ENCODE results near the gene RPL13.
"Not testable (repeated sequence)": the region's sequence is repeated elsewhere in the genome, so short reads cannot be mapped to it uniquely, and the experiment has no call there.

The RPL13 gene

GRCh38 chr16:89569506-89570341 lies 9.2 kb downstream of the RPL13 start:
- no peak for TF ChIP-seq Cebpa-rat (IDR thresholded peaks at IDR 0.05)
- H3K4me2 ChIP-seq = no peak overlapping the region

GRCh38 chr16:89570342-89570923 lies 10.0 kb downstream of the RPL13 start:
- peaks cover 53% of the 10 kb centered on the region for H3K4me1 ChIP-seq
- no peak overlapping the region for H3K4me2 ChIP-seq
- no peak overlapping the region for H3K9ac ChIP-seq
- no peaks in the 10 kb centered on the region for H3K9me3 ChIP-seq
- H3K27me3 ChIP-seq = no peaks in the 10 kb centered on the region
- no peak overlapping the region for H3K4me3 ChIP-seq
- no peak overlapping the region for H3K27ac ChIP-seq
- peaks cover 15% of the 10 kb centered on the region for H4K20me1 ChIP-seq
- peaks cover 7% of the 10 kb centered on the region; the same call in 1 of the 2 replicates for H3K36me3 ChIP-seq
- TF ChIP-seq Cebpa-rat (IDR thresholded peaks at IDR 0.05) = no peak

More at GRCh38 chr16:89569506-89570341, 9.2 kb downstream of the RPL13 start:
- no peak overlapping the region for H3K4me3 ChIP-seq
- H3K27ac ChIP-seq = no peak overlapping the region
- no peaks in the 10 kb centered on the region for H3K9me3 ChIP-seq
- no peaks in the 10 kb centered on the region for H3K27me3 ChIP-seq
- no peak overlapping the region for H3K9ac ChIP-seq
- H4K20me1 ChIP-seq = peaks cover 22% of the 10 kb centered on the region
- H3K36me3 ChIP-seq = peaks cover 11% of the 10 kb centered on the region
- peaks cover 58% of the 10 kb centered on the region for H3K4me1 ChIP-seq

GRCh38 chr16:89570983-89571598 lies 10.6 kb downstream of the RPL13 start:
- H3K9ac ChIP-seq = 0 out of 2 replicates have a peak overlapping the region, but pooled peaks have one; percentile 80
- peak overlapping the region; percentile 100 for H3K4me2 ChIP-seq

DNA sequence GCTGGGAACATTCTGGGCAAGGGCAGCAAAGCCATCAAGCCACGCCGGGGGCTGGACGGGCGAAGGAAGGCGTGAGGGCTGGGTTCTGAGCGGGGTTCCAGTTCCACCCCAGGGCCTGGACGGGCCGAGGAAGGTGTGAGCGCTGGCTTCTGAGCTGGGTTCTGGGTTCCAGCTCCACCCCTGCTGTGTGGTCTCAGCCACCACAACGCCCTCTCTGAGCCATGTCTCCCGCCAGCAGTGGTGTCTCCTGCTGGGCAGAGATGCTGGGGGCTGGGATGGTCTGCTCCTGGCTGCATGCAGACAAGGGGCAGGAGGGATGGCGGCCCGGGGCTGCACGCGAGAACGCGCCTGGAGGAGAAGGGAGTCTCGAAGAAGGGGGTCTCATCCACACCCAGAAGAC lies 11.2 kb downstream of the RPL13 start:
- H3K9me3 ChIP-seq = no peaks in the 10 kb centered on the region
- H3K36me3 ChIP-seq = peaks cover 7% of the 10 kb centered on the region; the same call in 1 of the 2 replicates
- H3K27ac ChIP-seq = peak overlapping the region; percentile 84
- H4K20me1 ChIP-seq = peaks cover 3% of the 10 kb centered on the region
- H3K27me3 ChIP-seq = no peaks in the 10 kb centered on the region
- peak overlapping the region; percentile 80; the same call in 1 of the 2 replicates for H3K9ac ChIP-seq
- TF ChIP-seq Cebpa-rat (IDR thresholded peaks at IDR 0.05) = no peak
- H3K4me3 ChIP-seq = no peak overlapping the region
- H3K4me1 ChIP-seq = peaks cover 50% of the 10 kb centered on the region
- peak overlapping the region; percentile 100 for H3K4me2 ChIP-seq

More at GRCh38 chr16:89570983-89571598, 10.6 kb downstream of the RPL13 start:
- not testable (repeated sequence) for H3K9me3 ChIP-seq, H3K36me3 ChIP-seq, H4K20me1 ChIP-seq, H3K27me3 ChIP-seq, H3K4me3 ChIP-seq
- peak overlapping the region; percentile 84 for H3K27ac ChIP-seq
- H3K4me1 ChIP-seq = peaks cover 50% of the 10 kb centered on the region

- no peak overlapping the region for H3K4me3 ChIP-seq
- H3K4me2 ChIP-seq = peak overlapping the region; percentile 100
- H4K20me1 ChIP-seq = no peaks in the 10 kb centered on the region
- H3K9ac ChIP-seq = peak overlapping the region; percentile 80
- no peaks in the 10 kb centered on the region for H3K9me3 ChIP-seq
- H3K27ac ChIP-seq = peak overlapping the region; percentile 84
- no peak for TF ChIP-seq Cebpa-rat (IDR thresholded peaks at IDR 0.05)
- peaks cover 8% of the 10 kb centered on the region; the same call in 1 of the 2 replicates for H3K36me3 ChIP-seq
- H3K27me3 ChIP-seq = no peaks in the 10 kb centered on the region
- H3K4me1 ChIP-seq = peaks cover 52% of the 10 kb centered on the region
Measured at GRCh38 chr16:89572073-89572484, 11.6 kb downstream of the RPL13 start.

- TF ChIP-seq Cebpa-rat (IDR thresholded peaks at IDR 0.05) = no peak
- peaks cover 56% of the 10 kb centered on the region for H3K4me1 ChIP-seq
- no peaks in the 10 kb centered on the region for H3K9me3 ChIP-seq
- H3K27me3 ChIP-seq = no peaks in the 10 kb centered on the region
- H4K20me1 ChIP-seq = no peaks in the 10 kb centered on the region
- no peak overlapping the region; the same call in 1 of the 2 replicates for H3K4me3 ChIP-seq
- peak overlapping the region; percentile 100 for H3K4me2 ChIP-seq
- peak overlapping the region; percentile 80 for H3K9ac ChIP-seq
- H3K36me3 ChIP-seq = peaks cover 13% of the 10 kb centered on the region
- H3K27ac ChIP-seq = peak overlapping the region; percentile 84
Measured at GRCh38 chr16:89572485-89573205, 12.2 kb downstream of the RPL13 start.

DNA sequence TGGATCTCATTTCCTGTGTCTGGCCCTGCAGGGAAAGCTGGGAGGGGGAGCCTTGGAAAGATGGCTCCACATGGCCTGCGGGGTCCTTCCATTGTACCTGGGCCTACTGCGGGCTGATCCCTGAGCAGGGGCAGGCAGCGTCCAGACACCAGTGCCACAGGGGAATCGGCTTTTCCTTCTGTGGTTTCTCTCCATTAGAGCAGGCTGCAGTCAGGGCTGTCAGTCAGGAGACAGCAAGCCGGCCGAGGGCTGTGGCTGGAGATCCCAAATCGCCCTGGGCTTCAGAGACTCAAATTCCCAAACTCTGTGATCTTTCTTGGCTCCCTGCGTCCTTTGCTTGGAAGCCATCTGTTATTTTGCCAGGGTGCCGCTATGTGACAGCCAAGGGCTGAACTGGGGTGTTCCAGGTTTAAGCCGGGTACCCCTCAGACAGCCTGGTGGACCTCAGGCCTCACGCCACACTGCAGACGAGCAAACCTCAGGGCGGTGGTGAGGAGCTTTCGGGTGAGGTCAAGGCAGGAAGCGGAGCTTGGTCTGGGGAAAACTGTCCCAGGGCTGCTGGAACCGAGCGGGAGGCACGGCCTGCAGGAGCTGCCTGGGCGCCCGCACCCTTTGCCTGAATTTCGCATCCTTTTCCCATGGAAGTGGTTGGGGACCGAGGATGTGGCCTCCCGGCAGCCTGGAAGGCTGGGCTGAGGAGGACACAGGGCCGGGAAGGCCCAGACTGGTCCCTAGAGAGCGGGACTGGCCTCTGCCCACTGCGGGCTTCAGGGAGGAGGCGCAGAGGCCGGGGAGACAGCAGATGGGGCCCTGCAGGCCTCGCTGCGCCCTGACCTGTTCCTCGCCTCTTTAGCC lies 13.6 kb downstream of the RPL13 start:
- Histone ChIP-seq H3K4me2 (peak overlapping the region; percentile 100), H3K9ac (peak overlapping the region; percentile 80), H3K4me3 (peak overlapping the region; percentile 76)

GRCh38 chr16:89574681-89575246 lies 14.3 kb downstream of the RPL13 start:
- H3K4me3 ChIP-seq = peak overlapping the region; percentile 76
- no peaks in the 10 kb centered on the region for H4K20me1 ChIP-seq
- H3K9me3 ChIP-seq = peaks cover 9% of the 10 kb centered on the region
- H3K36me3 ChIP-seq = peaks cover 27% of the 10 kb centered on the region
- peaks cover 56% of the 10 kb centered on the region for H3K4me1 ChIP-seq
- peak overlapping the region; percentile 92 for H3K27ac ChIP-seq
- no peaks in the 10 kb centered on the region for H3K27me3 ChIP-seq
- H3K4me2 ChIP-seq = peak overlapping the region; percentile 100
- no peak for TF ChIP-seq Cebpa-rat (IDR thresholded peaks at IDR 0.05)
- peak overlapping the region; percentile 80 for H3K9ac ChIP-seq

More for the DNA sequence above, 13.6 kb downstream of the RPL13 start:
- Histone ChIP-seq H3K36me3 (peaks cover 20% of the 10 kb centered on the region), H3K9me3 (peaks cover 3% of the 10 kb centered on the region; the same call in 1 of the 2 replicates), H3K4me1 (peaks cover 56% of the 10 kb centered on the region), H3K27me3 (no peaks in the 10 kb centered on the region), H3K27ac (peak overlapping the region; percentile 92), H4K20me1 (no peaks in the 10 kb centered on the region)
- no peak for TF ChIP-seq Cebpa-rat (IDR thresholded peaks at IDR 0.05)
